ENCODE data around the gene RBM20.
"Not testable (repeated sequence)": the region's sequence is repeated elsewhere in the genome, so short reads cannot be mapped to it uniquely, and the experiment has no call there.

RBM20 gene

DNA sequence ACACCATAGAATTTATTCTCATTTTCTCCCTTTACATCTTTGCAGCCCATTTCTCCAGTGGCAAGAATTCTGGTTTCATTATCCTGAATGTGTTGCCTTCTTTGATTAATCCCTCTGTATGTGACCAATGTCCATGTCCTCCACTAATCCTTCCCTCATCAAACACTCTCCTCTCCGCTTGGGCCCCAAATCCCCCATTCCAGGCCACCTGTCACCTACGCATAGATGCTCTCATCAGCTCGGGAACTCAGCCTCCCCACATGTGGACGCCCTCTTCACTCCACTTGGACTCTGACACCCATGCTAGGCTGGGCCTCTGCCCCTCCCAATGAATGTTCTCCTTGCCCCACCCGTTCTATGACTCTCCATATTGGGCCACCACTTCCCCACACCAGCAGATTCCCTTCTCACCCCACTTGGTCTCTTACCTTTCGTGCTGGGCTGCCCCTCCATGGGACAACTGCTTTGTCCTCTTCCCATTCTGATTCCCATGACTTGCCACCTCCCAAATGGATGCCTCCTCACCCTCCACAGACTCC, 18.7 kb upstream of the RBM20 start:
- no peak for DNase-seq

DNA sequence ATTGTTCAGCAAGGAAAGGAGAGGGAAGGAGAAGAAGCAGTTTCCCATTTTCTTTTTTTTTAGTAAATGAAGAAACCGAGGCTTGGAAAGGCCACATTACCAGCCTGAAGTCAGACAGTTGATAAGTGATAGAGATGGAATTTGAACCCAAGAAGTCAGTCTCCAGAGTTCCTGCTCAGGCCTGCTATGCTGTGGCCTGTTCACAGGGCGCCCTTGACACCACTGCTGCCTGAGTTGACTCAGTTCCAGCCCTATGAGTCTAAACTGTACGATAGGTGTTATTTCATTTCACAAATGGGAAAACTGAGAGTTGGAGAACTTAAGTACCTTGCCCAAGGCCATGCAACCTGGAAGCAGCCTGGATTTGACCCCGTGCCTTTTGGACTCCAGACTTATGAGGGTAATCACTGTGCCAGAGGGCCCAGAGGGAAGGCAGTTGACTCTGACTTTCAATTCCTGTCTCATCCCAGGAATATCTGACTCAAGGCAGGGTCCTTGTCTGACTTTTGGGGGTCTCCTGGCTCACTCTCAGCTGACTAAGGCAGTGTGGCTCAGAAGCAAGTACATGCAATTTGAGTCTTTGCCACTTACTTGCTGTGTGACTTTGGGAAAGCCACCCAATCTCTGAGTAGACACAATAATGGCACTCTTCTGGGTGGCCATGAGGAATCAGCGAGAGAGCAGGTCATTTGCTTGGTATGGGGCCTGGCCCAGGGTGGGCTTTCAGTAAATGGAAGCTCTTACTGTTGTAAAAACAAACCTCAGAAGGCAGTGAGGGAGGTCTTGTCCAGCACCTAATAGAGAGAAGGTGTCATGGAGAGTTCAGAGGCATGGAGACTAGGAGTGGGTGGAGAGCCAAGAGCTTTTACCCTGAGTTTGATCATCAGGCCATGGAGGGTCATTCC, 17.9 kb upstream of the RBM20 start:
- DNase-seq, result no peak

DNA sequence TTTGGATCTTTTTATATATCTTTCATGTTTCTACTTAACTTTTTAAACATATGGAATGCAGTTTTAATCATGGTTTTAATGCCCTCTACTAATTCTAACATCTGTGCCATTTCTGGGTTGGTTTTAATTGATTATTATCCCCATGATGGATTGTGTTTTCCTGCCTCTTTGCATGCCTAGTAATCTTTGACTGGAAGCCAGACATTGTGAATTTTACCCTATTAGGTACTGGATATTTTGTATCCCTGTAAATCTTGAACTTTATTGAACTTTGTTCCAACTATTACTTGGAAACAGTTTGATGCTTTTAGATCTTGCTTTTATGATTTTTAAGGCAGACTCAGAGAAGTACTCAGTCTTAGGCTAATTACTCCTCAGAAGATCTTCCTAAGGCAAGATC, 16.0 kb upstream of the RBM20 start:
- DNase-seq, result no peak

DNA sequence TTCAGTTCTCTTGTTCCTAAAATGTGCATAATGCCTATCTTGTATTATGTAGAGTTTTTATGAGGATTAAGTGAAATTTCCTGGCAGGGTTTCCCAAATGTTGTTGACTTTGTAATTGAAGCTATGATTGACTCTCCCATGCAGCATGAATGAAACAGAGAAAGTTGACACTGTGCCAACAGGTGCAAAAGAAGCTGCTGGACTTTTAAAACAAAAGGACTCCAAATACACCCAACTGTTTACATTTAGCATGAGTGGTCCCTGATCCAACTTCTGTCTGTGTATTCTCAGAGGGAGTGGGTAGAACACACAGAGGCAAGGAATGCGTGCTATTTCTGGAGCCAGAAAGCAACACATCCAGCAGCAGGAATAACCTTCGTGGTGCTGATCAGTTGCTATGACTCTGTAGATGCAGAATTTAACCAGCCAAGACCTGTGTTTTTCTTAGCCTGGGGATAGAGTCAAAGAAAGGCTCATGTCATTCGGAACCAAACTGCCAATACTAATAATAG, 14.4 kb upstream of the RBM20 start:
- DNase-seq, result no peak

DNA sequence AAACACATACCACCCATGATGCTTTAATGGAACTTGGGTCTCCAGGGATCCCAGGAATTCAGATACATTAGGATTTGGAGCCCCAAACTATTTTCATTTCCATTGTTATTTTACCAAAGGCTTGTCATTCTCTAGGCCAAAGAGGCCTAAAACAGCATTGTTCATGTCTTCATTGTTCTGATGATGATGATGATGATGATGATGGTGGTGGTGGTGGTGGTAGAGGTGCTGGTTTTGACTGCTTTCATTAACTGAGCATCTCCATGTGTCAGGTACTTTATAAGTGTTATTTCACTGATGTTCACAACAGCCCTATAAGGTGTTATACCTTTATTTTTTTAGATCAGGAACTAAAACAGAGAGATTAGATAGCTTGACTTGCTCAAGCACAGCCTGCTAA, 12.2 kb upstream of the RBM20 start:
- DNase-seq, result no peak

DNA sequence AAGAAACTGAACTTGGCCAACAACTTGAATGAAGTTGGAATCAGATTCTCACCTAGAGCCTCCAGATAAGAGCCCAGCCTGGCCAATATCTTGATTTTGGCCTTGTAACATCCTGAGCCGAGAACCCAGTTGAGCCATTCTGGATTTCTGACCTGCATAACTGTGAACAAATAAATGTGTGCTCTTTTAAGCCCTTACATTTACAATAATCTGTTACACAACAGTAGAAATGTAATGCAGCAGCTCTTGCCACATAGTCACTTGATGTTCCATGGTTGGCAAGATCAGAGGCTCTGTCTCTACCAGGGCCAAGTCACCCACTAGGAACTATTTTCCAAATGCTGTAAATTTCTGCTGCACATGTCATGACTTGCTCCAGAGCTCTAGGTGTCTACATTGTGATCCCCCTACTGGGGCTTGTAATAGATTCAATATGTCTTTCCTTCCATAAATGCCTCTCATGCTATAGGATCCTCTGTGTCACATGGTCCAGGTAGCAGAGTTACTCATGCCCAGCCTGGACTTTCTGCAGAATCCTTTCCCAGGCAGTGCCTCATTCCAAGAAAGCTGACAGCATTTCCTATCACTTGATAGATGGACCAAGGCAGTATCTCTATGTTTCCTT, 11.4 kb upstream of the RBM20 start:
- DNase-seq, result no peak

DNA sequence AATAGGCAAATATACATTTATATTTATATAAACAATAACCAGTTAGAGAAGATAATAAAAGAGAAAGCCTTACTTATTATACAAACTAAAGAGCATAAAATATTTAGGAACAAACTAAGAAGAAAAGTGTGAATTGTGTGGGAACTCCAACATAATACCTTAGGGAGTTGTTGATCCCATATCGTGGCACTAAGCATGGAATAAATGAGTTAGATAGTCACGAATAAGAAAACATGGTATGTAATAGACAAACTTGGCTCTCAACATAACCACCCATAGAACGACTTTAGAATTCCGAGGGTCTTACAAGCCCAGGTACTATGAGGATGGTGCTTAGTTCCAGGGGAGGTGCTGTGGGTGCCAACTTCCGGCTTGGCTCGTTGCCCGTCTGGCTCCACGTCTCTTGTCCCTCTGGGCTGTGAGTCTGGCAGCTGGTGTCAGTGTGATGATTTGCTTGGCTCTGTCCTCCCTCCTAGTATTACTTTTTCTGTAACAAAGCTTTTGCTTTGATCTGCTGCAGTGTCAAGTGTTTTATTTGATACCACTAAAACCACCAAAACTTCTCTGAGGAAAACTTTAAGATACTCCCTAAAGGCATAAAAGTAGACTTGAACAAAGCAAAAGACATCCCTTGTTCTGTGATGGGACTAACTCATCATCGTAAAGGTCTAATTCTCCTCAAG, 9.5 kb upstream of the RBM20 start:
- no peak for DNase-seq

DNA sequence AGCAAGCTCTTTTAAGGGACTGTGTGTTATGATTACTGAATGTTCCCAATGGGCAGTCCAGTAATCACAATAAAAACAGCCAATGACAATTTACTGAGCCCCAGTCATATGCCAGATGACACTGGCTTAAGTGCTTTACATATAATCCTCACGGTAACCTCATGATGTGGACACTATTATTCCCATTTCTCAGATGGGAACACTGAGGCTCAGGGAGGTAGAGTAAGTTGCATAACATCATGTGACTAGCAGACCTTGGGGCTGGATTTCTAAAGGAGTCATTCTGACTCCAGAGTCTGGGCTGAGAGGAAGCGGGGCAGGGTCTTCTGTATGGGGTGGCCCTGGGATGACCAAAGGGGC, 7.6 kb upstream of the RBM20 start:
- DNase-seq, result no peak

DNA sequence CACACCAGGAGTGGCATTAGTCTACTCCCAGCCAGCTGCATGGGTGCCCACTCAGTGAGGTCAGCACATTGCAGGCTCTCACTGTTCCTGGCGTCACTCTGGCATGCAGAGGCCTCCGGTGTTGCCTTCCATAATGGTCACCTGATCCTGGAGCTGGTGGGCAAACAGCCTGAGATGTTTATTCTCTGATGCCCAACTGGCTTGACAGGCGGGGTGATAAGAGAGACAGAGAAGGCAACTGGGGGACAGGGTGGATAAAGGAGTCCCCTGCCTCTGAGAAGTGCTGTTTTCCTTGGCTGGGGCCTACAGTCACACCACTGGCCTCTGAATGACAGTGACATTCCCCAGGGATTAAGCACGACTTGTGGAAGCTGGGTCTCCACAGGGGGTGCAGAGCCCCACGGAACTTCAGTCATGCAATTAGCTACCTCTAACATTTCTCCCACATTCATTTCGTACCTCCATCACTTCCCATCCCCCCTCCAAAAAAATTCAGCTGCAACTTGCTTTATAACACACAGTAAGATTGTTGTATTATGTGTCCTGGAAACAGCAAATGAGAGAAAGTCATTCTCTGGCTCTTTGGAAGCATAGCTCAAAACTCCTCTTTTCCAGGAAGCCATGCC, 7.1 kb upstream of the RBM20 start:
- no peak for DNase-seq

DNA sequence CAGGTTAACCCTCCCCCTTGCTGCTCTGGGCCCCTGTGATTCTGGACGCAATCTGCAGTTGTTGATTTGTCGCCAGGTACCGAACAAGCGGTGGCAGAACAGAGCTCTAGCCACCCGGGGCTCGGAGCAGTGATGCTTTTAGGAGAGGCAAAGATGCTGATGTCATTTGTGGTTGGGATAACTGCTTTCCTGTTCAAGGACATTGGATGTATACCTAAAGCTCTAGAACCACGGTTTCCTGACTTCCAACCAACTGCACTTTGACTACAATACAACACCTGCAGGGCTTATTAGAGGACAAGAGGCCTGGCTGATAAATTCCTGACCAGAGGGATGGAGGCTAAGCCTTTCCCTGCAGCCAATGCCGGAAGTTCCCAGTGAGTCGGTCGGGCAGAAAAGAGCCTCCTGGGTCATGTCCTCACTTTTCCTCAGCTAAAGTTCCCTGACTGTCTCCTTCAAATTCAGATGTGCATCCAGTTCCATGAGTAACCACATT, 6.5 kb upstream of the RBM20 start:
- no peak for DNase-seq

DNA sequence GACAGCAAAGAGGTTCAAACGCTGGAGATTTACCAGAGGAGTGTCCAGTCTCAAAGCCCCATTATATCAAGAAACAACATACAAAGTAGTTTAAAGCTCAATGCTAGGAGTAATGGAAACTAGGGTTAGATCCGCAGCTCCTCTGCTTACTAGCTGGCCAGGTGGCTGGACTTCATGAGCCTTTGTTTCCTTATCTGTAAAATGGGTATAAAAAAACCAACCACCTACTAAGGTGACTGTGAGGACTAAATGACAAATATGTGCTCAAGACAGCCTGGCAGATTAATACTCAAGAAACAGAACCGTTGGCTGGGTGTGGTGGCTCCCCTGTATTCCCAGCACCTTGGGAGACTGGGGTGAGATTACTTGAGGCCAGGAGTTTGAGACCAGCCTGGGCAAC, 5.8 kb upstream of the RBM20 start:
- no peak for DNase-seq

DNA sequence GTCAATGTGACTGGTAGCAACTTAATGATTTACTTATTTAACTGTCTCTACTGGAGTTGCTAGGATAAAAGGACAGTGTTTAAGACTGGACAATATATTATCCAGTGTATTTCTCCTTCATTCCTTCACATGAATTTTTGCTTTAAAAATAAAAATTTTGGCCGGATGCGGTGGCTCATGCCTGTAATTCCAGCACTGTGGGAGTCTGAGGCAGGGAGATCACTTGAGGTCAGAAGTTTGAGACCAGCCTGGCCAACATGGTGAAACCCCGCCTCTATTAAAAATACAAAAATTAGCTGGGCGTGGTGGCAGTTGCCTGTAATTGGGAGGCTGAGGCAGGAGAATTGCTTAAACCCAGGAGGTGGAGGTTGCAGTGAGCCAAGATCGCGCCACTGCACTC, 5.1 kb upstream of the RBM20 start:
- not testable (repeated sequence) for DNase-seq

DNA sequence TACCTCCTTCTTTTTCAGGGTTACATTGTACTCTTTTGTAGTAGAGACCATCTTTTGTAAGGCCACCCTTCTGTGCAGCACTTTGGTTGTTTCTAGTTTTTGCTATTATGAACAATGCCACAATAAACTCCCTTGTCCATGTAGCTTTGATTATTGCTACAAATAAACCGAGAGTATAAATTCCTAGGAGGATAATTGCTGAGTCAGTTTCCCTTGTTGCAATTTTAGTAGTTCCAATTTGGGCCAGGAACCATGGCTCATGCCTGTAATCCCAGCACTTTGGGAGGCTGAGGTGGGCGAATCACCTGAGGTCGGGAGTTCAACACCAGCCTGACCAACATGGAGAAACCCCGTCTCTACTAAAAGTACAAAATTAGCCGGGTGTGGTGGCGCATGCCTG, 4.3 kb upstream of the RBM20 start:
- not testable (repeated sequence) for DNase-seq

DNA sequence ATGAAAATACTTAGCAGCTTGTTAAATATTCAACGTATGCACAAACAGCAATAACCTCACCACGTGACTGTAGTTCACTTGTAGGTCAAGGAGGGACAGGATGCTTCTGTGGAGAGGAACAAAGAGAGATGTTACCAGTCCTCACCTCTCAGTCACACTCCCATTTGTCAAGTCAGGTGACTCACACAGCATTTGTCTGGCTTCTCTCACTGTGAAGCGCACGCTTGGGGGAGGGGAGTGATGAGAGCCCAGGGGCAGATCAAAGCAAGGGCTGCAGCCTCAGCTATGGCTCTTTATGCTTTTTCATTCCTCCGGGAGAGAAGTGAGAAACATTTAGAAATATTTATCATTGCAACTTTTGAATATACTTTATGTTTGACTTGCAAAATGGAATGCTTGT, 2.9 kb upstream of the RBM20 start:
- DNase-seq, result no peak

DNA sequence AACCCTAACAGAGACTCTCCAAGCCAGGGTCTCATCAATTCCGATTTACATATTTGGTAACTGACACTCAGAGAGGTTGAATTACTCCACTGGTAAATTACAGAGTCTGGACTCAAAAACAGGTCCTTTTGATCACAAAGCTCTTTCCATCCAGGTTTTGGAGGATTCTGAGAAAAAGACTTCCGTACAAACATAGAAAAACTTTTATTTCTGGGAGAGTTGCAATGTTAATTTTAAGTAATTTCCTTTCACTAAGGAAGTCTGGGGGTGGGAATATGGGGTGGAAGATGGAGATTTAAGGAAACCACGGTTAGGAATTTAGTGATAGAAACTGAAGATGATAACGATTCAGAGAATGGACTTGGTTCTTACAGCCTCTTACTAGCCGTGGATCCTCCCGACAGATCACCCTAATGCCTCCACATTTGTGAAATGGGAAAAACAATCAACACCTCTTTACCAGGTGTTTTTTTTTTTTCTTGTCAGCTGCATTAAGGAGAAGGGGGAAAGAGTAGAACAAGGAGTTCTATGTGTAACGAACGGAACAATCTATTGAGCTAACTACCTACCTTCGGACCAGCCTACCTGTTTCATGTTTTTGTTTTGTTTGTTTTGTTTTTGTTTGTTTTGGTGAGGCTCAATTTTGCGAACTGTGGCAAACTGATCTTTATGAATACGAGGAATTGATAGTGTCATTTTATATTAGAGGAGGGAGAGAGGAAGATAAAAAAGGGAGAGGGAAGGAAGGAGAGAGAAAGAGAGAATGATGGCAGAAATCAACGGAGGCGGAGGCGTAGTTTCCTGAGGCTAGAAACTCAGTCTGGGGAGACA, 1.7 kb upstream of the RBM20 start:
- DNase-seq, result no peak

DNA sequence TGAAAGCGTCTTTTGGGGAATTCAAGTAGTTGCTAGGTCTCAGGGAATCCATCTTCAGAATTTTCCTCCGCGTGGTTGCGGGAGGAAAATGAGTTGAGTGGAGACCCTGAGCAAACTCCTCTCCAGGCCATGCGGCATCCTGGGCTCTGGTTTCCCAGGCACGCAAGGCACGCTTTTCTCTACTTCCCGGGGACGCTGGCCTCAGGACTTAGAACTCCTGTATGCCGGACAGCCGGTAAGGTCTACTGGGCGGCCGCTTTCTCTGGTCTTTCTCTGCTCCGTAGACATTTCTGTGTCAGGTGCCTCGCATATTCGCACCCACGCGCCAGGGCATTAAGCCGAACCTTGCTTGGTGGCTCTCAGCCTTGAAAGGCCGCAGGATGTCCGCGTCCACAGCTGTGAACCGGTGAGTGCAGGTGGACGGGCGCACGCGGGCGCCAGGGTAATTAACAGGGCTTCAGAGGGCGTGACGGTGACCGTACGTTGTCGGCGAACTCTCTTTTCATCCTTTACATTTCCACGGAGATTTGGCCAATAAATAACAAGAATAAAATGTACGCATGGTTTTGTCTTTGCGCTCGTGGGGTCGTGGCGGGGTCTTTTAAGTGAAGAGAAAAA, 992 bp upstream of the RBM20 start:
- DNase-seq, result no peak

DNA sequence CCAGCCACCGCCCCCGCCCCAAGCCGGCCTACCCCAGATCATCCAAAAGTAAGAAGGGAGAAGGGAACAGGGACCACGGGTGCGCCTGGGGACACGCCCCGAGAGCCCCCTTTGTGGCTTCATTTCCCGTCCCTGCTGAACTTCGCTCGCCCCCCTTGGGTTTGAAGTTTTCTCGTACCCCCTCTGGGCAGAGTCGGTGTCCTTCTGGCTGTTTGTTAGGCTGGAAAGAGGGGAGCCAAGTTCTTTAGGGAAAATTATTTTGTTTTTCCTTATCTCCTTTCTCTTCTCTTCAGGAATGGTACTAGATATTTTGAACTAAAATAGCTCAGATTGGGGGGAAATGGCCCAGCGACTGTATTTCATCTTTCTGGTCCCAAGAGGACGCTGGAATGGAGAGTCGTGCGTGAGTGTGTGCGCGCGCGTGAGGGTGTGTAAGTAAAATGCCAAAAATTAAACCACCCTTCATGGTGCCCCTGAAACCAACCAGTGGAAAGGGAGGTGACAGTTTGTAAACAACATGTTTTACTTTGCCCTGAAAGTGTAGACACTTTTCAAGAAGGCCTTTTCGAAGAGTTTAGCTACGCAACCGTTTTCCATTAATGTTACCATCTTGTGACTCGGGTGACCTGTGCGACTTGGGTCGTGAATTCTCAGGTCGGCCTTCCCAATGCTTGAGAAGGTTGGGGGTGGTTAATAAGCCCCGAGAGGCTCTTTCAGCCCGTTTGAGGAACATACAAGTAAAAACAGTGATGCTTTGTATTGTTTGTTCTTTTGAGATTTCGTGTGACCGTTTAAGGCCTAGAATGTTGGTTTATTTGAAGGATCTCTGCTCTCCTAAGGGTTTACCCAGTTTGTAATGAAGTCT, 694 bp downstream of the RBM20 start:
- no peak for DNase-seq

DNA sequence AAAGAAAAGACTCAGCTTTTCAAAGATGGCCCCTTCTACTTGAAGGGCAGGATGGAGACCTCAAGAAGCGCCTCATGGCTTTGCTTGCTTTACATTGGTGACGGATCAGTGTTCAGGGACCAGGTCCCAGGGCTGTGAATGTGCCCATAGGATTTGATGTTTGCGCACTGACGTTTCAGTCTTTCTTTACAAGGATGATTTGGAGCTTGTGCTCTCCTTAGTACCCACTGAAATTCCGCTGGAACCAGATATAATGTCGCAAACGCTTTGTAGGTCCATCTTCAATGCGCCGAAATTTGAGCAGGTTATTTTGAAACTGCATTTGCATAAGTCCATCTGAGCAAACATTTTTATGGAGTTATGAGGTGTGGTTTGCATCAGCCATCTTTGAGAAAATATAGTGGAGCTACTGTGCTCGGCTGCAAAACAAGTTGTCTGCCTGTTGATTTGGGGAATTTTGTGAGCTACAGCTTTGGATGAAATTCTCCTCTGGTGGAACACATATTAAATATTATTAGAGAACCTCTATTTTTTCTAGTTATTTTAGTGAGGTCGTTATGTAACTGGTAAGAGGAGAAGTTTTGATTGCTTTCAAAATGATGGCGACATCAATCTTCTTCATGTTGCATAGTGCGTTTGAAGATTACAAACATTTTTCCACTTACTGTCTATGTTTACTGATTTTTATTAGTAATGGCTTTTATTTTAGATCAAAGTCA, 2.4 kb downstream of the RBM20 start:
- DNase-seq, result no peak

DNA sequence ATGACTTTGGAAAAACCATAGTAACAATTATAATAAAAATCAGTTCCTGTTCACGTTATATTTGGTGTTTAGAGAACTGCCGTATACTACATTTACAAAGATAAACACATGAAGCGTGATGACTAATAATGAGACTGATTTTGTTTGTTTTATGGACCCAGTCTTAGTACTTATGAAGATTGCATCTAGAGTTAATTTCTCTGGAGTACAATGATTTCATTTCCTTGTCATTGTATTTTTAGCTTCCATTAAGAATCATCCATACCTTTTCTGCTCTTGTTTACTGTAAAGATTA, 2.9 kb downstream of the RBM20 start:
- DNase-seq, result no peak
